ENCODE data around the gene TSPAN15.
"Not testable (repeated sequence)": the region's sequence is repeated elsewhere in the genome, so short reads cannot be mapped to it uniquely, and the experiment has no call there.

Gene TSPAN15

DNA sequence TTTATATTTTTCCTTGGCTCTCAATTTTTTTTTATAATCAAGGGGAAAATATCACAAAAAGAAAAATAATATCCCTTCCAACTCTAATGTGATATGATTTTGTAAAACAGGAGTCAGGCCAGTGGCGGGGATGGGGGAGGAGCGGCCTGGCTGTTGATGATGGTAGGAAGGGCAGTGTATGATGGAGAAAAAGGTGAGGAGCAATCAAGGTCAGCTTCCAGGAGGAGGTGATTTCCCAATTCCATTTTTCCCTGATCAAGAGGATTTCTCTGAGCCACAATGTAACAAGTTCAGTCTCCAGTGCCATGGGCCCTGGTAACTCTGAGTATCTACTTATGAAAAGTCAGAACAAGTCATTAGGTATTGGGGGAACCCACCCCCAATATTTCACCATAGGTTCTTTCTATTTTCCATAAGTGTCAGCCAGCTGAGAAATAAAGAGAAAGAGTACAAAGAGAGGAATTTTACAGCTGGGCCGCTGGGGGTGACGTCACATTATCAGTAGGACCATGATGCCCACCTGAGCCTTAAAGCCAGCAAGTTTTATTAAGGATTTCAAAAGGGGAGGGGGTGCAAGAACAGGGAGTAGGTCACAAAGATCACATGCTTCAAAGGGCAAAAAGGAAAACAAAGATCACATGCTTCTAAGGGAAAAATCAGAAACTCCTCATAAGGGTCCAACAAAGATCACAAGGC lies 37.0 kb downstream of the TSPAN15 start:
- DNase-seq (ENCODE audit: low spot score), result not testable (repeated sequence)

DNA sequence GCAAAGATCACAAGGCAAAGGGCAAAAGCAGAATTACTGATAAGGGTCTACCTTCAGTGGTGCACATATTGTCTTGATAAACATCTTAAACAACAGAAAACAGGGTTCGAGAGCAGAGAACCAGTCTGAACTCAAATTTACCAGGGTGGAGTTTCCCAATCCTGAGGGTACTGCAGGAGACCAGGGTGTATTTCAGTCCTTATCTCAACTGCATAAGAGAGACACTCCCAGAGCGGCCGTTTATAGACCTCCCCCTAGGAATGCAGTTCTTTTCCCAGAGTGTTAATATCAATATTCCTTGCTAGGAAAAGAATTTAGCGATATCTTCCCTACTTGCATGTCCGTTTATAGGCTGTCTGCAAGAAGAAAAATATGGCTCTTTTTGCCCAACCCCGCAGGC lies 37.6 kb downstream of the TSPAN15 start:
- not testable (repeated sequence) for DNase-seq (ENCODE audit: low spot score)

DNA sequence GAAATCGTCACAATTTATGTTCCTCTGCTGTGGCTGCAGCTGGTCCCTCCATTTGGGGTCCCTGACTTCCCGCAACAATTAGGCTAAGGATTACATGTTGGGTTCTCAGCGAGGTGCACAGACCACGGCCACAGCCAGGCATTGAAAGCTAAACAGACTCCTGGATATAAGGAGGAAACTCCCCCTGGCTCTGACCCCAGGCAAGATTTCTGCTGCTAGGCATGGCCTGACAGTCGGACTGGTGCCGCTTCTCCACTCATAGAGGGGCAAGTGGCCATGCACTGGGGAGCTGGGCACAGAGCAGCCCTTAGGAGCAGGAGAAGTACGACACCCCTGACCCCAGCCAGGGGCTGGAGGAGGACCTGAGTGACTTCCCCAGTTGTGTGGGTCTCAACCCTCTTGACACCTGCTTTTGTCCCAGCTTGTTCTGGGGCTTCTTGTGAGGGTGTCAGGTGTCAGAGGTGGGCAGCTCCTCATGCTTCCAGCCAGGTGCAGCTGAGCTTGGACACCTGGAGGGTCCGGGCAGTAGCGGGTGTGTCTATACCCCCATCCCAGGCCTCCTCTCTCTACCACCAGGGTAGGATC lies 38.3 kb downstream of the TSPAN15 start:
- no peak for DNase-seq (ENCODE audit: low spot score)

DNA sequence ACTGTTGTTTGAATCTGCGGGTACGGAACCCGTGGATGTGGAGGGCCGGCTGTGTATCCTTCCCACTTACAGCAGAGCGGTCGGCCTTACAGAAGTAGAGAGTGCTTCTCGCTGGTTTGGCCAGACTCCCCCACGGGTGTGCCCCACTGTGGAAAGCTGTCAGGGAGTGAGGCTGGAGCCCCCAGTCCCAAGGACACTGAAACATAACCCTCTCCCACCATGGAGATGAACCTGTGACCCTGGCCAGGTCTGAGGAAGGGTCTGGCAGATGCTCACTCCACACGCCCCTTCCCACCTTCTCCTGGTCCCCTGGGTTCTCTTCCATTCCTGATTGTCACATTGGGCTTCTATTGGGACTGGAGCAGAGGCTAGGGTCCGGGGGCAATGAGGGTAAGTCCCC lies 39.6 kb downstream of the TSPAN15 start:
- no peak for DNase-seq (ENCODE audit: low spot score)

DNA sequence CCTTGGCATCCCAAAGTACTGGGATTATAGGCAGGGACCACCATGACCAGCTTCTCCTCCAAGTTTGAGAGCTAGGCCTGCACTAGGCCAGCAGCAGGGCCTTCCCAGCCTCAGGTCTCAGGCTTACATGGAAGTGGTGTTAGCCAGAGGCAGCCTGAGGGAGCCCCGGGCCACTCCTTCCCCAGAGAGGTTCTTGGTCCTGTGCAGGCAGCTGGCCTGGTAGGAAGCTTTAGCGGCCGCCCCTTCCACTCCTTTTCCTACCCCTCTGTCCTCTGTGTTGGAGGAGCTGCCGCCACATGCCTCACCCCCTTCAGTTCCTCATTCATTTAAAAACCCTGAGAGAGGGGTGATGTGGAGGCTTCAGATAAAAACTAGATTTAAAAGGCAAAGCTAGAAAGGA lies 40.3 kb downstream of the TSPAN15 start:
- no peak for DNase-seq (ENCODE audit: low spot score)

DNA sequence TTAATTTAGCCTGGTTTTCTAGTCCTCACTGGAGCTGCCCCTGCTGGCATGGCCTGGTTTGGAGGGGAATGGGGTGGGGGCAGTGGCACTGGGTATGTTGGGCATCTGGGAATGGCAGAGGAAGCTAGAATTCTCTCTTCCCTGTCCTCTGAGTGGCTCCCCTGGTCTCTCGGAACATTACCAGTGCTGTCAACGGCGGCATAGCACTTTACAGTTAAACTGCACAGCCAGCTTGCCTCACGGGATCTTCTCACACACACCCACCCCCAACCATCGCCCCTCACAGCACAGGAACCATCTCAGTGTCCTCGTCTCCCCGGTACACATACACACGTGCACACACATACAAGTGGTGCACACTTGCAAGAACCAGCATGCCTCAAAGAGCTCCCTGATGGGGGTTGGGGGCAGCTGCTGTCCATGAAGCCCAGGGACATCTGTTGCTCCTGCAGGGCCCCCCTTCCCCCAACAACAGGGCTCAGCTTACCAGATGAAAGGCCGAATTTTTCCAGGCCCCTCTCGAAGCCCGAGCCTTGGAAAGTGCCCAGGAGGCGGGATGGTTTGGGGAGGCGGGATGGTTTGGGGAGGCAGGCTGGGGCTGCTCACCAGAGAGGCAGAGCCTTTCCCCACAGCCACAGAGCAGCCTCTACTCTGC lies 41.0 kb downstream of the TSPAN15 start:
- DNase-seq (ENCODE audit: low spot score), result peak; percentile 82

DNA sequence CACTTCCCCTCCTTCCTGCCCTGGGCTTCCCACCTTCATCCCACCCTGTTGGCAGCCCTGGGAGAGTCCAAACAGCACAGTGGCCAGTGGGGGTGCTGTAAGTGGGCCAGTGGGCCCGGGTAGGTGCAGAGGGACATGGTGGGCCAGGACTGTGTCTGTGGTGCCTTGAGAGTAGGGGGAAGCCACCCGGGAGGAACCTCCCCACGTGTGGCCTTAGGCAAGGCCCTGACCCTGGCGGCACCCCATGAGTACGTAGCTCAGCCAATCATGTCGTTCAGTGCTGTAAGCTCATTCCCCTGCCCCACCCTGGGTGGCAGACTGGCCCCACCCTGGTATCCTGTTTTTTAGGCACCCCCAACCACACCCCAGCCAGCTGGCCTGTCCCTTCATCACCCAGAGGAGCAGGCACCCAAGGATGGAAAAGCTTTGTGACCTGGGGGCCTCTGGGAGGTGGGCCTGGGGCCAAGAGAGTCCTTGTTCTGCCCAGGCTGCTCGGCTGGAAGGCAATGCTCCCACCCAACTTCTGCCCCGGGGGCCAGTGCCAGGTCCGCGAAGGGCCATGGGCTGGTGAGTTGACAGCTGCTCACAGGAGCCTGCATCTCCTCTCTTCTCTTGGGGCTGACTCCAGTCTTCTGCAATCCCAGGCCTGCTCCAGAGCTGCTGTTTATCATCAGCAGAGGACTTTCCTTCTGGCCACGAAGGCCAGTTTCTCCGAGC lies 41.6 kb downstream of the TSPAN15 start:
- no peak for DNase-seq (ENCODE audit: low spot score)

DNA sequence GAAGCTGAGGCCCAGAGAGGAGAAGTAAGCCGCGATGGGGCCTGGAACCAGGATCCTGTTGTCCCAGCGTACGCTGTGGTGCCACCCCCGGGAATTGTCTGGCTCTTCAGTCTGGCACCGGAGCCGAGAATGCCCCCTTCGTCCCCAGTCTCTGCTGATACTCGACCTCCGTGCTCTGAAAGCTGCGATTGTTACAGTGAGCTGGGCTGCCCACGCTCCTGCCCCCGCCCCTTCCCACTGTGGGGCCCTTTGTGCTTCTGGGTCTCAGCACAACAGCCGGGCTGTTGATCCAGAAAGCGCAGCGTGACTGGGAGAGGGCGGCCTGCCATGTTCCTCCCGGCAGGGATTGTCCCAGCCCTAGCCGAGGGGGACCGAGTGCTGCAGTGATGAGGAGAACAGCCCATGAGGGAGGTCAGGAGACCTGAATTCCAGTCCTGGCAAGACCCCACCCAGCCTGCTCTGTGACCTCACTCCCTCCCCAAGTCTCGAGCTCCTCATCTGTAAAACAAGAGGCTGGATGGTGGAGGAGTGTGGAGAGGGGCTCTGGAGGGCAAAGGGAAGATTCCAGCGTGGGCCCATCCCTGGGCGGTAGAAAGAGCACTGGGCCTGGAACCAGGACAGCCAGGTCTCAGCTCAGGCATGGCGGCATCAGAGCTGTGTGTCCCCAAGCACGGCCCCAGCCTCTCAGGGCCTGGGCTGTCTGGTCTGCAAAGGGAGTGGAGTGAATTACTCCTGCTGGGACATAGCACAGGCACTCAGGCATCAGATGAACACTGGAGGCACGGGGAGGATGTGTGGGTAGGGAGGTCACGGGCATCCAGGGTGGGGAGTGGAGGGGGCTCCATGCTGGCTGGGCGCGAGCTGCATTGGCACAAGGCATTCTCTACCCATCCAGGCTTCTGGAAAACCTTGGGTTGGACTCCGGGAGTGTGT lies 43.6 kb downstream of the TSPAN15 start:
- DNase-seq (ENCODE audit: low spot score), result peak; percentile 99

DNA sequence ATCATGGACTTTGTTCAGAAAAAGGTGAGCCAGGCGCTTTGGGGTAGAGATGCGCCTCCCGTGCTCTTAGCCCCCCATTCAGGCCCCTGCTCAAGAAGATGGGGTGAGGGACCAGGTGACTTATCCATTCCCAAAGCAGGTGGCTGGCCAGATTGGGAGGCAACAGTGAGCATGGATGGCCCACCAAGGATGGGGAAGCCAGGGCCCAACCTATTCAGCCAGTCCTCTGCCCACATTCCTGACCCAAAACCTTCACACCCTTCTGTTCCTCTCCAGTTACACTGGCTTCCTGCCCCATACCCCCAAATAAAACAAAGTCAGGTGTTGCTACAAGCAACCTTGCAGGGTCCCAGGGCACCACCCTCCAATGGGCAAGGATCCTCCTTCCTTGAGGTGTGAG lies 44.4 kb downstream of the TSPAN15 start:
- no peak for DNase-seq (ENCODE audit: low spot score)

DNA sequence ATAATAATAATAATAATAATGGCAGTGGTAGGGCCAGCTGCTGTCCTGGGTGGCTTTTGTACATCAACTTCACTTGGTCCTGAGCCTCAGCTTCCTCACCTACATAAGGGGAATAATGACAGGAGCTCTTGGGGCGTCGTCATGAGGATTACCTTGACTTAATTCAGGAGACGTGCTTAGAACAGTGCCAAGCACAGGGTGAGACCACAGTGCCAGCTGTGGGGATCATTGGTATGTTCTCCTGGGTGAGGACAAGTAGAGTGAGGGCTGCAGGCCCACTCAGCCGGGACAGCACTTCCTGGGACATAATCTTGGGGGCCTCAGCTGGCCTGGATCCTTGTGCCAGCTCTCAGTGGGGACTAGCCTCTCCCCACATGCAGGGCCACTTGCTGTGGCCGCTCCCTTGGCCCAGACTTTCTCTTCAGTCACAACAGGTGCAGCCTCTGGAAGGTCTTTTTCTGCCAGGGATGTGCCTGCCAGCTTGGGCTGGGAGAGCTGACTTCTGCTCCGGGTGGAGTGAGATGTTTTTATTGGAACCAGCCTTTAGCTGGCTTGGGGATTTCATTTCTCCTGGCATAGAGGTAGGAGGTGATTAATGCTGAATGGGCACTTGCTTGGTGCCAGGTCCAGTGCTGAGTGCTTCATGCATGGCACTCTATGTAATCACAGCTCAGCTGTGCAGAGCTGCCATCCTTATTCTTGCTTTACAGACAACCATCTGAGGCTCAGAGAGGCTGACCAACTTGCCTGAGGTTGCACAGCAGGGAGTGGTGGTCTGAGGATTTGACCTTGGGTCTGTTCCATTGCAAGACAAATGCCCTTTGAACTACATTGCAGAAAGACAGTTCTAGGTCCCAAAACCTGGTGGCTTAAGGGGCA lies 45.3 kb downstream of the TSPAN15 start:
- no peak for DNase-seq (ENCODE audit: low spot score)

DNA sequence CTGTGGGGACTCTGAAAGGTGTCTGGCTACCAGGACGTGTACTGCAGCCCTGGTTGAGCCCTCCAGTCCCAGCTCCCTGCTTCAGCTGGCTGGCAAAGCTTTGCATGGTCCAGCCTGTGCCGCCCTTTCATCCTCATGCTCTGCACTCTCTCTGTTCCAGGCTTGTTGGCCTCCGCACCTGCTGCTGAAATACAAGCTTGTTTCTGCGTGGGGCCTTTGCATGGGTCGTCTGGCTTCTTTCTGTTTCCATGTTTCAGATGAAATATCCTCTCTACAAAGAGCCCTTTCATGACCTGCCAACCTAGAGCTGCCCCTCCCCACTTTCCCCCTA lies 45.9 kb downstream of the TSPAN15 start:
- DNase-seq (ENCODE audit: low spot score), result peak; percentile 77

DNA sequence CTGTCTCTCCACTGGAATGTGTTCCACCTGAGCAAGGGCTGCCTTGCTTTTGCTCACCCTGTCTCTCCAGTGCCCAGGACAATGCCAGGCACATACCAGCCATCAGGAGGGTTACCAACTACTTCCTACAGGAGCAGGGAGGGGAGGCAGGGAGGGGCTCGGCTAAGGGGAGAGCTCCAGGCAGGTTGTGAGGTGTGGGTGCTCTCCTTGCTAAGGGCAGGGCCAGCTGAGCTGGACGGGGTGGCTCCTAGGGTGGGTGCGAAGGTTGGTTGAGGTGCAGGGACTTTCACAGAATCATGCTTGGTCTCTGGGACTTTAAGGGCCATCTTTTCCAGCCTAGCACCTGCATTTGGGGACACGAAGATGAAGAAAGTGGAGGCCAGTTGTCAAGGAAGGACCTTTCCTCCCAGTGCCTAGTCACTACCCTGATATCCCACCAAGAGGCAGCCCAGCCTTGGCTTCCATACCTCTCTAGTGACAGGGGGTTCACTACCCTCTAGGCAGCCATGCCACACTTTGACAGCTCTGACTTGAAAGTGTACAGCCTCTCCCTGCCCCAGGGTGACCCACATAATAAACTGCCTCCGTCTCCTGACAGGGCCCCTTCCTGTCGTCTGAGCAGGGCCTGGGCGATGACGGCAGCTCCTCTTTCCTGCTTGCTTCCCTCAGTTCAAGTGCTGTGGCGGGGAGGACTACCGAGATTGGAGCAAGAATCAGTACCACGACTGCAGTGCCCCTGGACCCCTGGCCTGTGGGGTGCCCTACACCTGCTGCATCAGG lies 46.5 kb downstream of the TSPAN15 start:
- no peak for DNase-seq (ENCODE audit: low spot score)

DNA sequence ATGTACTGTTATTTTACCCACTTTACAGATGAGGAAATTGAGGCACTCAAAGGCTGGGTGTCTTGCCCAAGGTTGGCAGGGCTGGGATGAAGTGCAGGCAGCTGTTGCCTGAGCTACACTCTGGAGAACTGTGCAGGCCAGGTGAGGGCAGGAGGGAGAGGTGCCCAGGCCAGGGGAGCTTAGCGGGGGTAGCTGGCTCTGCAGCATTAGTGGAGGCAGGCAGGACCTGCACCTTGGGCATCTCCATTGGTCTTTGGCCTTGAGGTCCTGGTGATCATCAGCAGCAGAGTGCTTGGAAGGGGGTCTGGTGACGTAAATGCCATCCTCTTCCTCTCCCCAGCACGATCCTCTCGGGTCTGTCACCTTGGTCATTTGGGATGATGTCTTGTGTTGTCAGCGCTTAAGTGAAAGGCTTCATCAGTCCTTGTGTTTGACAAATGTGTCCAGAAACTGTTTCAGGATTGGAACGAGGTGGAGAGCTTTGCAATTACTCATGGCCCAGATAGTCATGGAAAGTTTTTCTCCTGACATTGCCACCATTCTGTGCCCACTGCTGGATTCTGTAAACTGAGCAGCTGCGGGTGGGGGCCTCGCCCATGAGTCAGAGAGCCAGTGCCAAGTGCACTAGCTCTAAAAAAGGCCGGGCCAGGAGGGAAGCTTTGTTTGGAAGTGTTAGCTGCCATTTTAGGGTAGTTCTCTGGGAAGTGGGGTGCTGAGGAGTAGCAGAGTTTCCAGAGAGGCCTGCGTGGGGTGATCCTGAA lies 47.6 kb downstream of the TSPAN15 start:
- DNase-seq (ENCODE audit: low spot score), result peak; percentile 13

DNA sequence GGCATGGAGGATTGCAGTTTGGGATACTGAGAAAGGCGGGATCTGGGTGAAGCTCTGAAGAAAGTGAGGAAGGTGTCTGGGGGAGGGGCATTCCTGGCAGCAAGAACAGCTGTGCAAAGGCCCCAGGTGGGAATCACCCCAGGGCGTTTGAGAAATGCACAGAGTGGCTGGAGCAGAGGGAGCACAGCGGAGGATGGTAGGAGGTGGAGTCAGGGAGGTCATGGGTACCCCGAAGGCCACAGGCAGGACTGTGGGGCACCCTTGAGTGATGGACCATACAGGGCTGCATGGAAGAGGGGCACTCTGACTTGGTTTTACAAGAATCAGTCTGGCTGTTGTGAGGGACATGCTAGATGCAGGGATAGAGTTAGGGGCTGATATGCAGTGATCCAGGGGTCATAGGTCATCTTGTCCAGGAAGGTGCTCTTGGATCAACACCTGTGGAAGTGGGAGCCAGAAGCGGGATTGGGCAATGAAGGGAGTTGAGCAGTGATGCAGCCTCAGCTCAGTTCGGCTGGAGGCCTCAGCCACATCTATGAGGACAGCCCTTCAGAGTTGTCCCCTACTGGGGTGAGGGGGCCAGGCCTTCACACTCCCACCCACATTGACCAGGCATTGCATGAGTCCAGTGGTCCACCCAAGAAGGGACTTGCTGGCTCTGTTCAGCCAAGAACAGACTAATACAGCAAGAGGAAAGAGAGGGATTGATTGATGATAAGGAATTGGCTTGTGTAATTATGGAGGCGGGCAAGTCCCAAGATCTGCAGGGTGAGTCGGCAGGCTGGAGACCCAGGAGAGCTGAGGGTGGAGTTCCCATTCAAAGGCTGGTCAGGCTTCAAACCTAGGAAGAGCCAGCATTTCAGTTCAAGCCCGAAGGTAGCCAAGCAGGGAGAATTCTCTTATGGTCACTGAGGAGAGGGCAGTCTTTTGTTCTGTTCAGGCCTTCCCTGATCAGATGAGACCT lies 48.7 kb downstream of the TSPAN15 start:
- no peak for DNase-seq (ENCODE audit: low spot score)

DNA sequence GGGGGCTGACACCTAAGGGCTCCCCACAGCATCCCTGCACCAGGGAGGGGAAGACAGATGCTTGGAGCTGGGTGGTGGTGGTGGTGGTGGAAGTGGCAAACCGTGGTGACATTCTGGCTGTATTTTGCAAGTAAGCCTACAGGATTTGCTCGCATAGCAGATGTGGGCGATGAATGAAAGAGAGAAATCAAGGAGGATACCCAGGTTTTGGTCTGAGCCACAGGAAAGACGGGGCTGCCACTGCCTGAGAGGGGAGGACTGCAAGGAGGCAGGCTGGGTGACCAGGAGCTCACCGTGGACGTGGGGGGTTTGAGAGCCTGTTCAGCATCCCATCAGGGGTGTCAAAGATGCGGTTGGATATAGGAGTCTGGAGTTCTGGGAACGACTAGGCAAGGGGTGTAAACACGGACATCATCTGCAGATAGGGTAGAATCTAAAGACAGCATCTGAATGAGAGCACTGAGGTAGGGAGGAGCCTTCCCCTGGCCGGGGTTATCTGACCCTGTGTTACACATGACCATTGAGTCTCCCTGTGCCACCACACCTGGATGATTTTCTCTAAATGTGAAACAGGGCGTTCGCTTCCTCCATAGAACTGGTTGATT lies 49.7 kb downstream of the TSPAN15 start:
- DNase-seq (ENCODE audit: low spot score), result no peak

DNA sequence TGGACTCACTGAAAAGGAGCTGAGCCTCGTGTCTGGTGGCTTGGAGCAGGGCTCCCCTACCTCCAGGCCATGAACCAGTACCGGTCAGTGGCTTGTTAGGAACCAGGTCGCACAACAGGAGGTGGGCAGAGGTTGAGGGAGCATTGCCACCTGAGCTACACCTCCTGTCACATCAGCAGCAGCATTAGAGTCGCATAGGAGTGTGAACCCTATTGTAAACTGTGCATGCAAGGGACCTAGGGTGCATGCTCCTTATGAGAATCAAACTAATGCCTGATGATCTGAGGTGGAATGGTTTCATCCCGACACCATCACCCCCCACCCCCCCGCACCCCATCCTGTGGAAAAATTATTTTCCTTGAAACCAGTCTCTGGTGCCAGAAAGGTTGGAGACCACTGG lies 50.4 kb downstream of the TSPAN15 start:
- peak; percentile 0 for DNase-seq (ENCODE audit: low spot score)

DNA sequence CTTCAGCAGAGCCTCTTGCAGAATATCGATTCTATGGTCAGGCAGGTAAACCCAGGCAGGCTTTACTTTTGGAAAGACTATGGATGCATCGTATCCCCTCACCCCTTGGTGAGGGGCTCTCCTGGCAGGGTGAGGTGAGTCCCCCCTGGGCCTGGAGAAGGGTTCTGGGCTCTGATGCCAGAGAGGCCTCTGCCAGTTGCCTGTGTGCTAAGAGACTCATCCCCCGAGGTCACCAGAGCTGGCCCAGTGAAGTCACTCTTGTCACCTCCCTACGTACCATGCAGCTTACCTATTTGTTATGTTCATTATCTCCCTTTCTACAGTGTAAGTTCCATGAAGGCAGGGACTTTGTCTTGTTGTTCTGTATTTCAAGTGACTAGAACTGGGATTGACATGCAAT lies 51.3 kb downstream of the TSPAN15 start:
- no peak for DNase-seq (ENCODE audit: low spot score)

Measured in globus pallidus (tissue), 1 donor.